ENCODE measurements around the gene GLA.

DNA sequence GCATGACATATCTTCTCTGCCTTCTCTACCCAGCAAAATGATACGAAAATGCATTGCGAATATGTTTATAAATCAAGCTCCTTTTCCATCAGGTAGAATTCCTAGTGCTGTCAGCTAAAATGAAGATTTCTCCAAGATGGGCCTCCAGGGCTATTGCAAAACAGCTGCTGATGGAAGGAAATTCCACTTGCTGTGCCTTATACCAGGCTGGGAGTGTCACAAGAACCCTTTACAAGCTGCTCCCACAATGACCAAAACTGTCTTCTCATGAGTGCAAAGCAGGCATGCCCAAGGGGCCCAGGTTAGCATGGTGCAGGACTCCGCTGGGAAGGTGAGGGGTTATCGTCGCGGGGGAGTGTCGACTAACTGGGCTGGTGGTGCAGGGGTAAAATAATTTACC, 9.0 kb upstream of the GLA start:
- TF ChIP-seq, protein P1, sequence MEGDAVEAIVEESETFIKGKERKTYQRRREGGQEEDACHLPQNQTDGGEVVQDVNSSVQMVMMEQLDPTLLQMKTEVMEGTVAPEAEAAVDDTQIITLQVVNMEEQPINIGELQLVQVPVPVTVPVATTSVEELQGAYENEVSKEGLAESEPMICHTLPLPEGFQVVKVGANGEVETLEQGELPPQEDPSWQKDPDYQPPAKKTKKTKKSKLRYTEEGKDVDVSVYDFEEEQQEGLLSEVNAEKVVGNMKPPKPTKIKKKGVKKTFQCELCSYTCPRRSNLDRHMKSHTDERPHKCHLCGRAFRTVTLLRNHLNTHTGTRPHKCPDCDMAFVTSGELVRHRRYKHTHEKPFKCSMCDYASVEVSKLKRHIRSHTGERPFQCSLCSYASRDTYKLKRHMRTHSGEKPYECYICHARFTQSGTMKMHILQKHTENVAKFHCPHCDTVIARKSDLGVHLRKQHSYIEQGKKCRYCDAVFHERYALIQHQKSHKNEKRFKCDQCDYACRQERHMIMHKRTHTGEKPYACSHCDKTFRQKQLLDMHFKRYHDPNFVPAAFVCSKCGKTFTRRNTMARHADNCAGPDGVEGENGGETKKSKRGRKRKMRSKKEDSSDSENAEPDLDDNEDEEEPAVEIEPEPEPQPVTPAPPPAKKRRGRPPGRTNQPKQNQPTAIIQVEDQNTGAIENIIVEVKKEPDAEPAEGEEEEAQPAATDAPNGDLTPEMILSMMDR (IDR thresholded peaks at IDR 0.05): no peak
- no peak for TF ChIP-seq EZH2 (IDR thresholded peaks at IDR 0.05)
- TF ChIP-seq EZH2phosphoT487 (IDR thresholded peaks at IDR 0.05): no peak
